ENCODE data around the gene RCC2.
"Not testable (repeated sequence)": the region's sequence is repeated elsewhere in the genome, so short reads cannot be mapped to it uniquely, and the experiment has no call there.

The RCC2 gene

GRCh38 chr1:17470021-17470799 lies 30.7 kb upstream of the RCC2 start:
- H3K4me3 ChIP-seq (ENCODE audit: low read length): no peak overlapping the region
- no peak overlapping the region for H3K4me2 ChIP-seq (ENCODE audit: low read length)
- H3K36me3 ChIP-seq (replicated peaks; ENCODE audit: low read depth, low read length): no peaks in the 10 kb centered on the region
- TF ChIP-seq CTCF (IDR thresholded peaks at IDR 0.05; ENCODE audit: low read depth, low read length) (no peak), EZH2phosphoT487 (IDR thresholded peaks at IDR 0.05; ENCODE audit: low read depth) (no peak)
- no peak overlapping the region for H2AFZ ChIP-seq (ENCODE audit: low read depth, low read length)
- H4K20me1 ChIP-seq (ENCODE audit: insufficient read depth, low read length): no peaks in the 10 kb centered on the region
- H3K9me3 ChIP-seq (ENCODE audit: insufficient read depth, low read length): no peaks in the 10 kb centered on the region
- no peak overlapping the region for H3K9ac ChIP-seq (ENCODE audit: low read length)
- no peaks in the 10 kb centered on the region for H3K27me3 ChIP-seq (ENCODE audit: low read depth, low read length)
- H3K27ac ChIP-seq (ENCODE audit: low read length): no peak overlapping the region
- no peaks in the 10 kb centered on the region for H3K4me1 ChIP-seq (ENCODE audit: low read length)
- H3K79me2 ChIP-seq (ENCODE audit: low read length): no peaks in the 10 kb centered on the region

- H4K20me1 ChIP-seq (ENCODE audit: insufficient read depth, low read length); H3K9ac ChIP-seq (ENCODE audit: low read length); H3K4me1 ChIP-seq (ENCODE audit: low read length); H3K27me3 ChIP-seq (ENCODE audit: low read depth, low read length); H3K27ac ChIP-seq (ENCODE audit: low read length); H3K36me3 ChIP-seq (replicated peaks; ENCODE audit: low read depth, low read length); H2AFZ ChIP-seq (ENCODE audit: low read depth, low read length); H3K4me3 ChIP-seq (ENCODE audit: low read length); H3K4me2 ChIP-seq (ENCODE audit: low read length); H3K79me2 ChIP-seq (ENCODE audit: low read length); H3K9me3 ChIP-seq (ENCODE audit: insufficient read depth, low read length): not testable (repeated sequence)
Measured at GRCh38 chr1:17468357-17469265, 29.1 kb upstream of the RCC2 start.

- Histone ChIP-seq H3K36me3 (replicated peaks; ENCODE audit: low read depth, low read length) (no peaks in the 10 kb centered on the region), H3K27me3 (ENCODE audit: low read depth, low read length) (no peaks in the 10 kb centered on the region)
Measured at GRCh38 chr1:17466359-17466758, 26.9 kb upstream of the RCC2 start.

GRCh38 chr1:17465228-17465627 lies 25.8 kb upstream of the RCC2 start:
- TF ChIP-seq EZH2phosphoT487 (IDR thresholded peaks at IDR 0.05; ENCODE audit: low read depth) (no peak), CTCF (IDR thresholded peaks at IDR 0.05; ENCODE audit: low read depth, low read length) (no peak)
- Histone ChIP-seq H3K4me2 (ENCODE audit: low read length) (no peak overlapping the region), H3K9ac (ENCODE audit: low read length) (no peak overlapping the region), H3K27me3 (ENCODE audit: low read depth, low read length) (no peaks in the 10 kb centered on the region), H3K79me2 (ENCODE audit: low read length) (no peaks in the 10 kb centered on the region), H3K4me1 (ENCODE audit: low read length) (no peaks in the 10 kb centered on the region), H2AFZ (ENCODE audit: low read depth, low read length) (no peak overlapping the region), H3K9me3 (ENCODE audit: insufficient read depth, low read length) (no peaks in the 10 kb centered on the region), H3K27ac (ENCODE audit: low read length) (no peak overlapping the region), H4K20me1 (ENCODE audit: insufficient read depth, low read length) (no peaks in the 10 kb centered on the region), H3K4me3 (ENCODE audit: low read length) (no peak overlapping the region), H3K36me3 (replicated peaks; ENCODE audit: low read depth, low read length) (no peaks in the 10 kb centered on the region)

More at GRCh38 chr1:17466359-17466758, 26.9 kb upstream of the RCC2 start:
- Histone ChIP-seq H3K9me3 (ENCODE audit: insufficient read depth, low read length) (no peaks in the 10 kb centered on the region), H3K4me2 (ENCODE audit: low read length) (no peak overlapping the region), H4K20me1 (ENCODE audit: insufficient read depth, low read length) (no peaks in the 10 kb centered on the region), H3K27ac (ENCODE audit: low read length) (no peak overlapping the region), H3K79me2 (ENCODE audit: low read length) (no peaks in the 10 kb centered on the region), H2AFZ (ENCODE audit: low read depth, low read length) (no peak overlapping the region), H3K4me3 (ENCODE audit: low read length) (no peak overlapping the region), H3K4me1 (ENCODE audit: low read length) (no peaks in the 10 kb centered on the region), H3K9ac (ENCODE audit: low read length) (no peak overlapping the region)
- no peak for TF ChIP-seq EZH2phosphoT487 (IDR thresholded peaks at IDR 0.05; ENCODE audit: low read depth)
- TF ChIP-seq CTCF (IDR thresholded peaks at IDR 0.05; ENCODE audit: low read depth, low read length): no peak
